AG10803 (cell line): ENCODE data around the gene SRPK3.

Source experiments
- DNase-seq: peaks from one replicate; pipeline ENCODE4 v3.0.0; 2010; ENCODE audit warnings: low read depth
- H3K4me3 ChIP-seq: 2 replicates; pipeline ENCODE4 v1.5.1; 2011; ENCODE audit warnings: mild to moderate bottlenecking, low read length, control low read depth
- CTCF ChIP-seq: conservative IDR thresholded peaks from 2 replicates; pipeline ENCODE4 v1.5.1; 2011; ENCODE audit warnings: mild to moderate bottlenecking, low read length, control low read depth, inconsistent platforms

The SRPK3 gene

GRCh38 chrX:153778684-153779101, 2.1 kb upstream of the SRPK3 start:
- no peak overlapping the region for H3K4me3 ChIP-seq
- 0 out of 2 replicates have a peak, but pooled peaks have one; percentile 4 for TF ChIP-seq CTCF
- no peak for DNase-seq

GRCh38 chrX:153779891-153780677, 757 bp upstream of the SRPK3 start:
- no peak for DNase-seq

GRCh38 chrX:153781428-153782047, 697 bp downstream of the SRPK3 start:
- no peak overlapping the region for H3K4me3 ChIP-seq
- TF ChIP-seq CTCF = no peak
- DNase-seq = no peak

More at GRCh38 chrX:153779891-153780677, 757 bp upstream of the SRPK3 start:
- no peak for TF ChIP-seq CTCF
- no peak overlapping the region for H3K4me3 ChIP-seq

GRCh38 chrX:153782313-153782712, 1.5 kb downstream of the SRPK3 start:
- no peak overlapping the region for H3K4me3 ChIP-seq
- TF ChIP-seq CTCF = no peak
- DNase-seq = no peak

- DNase-seq = no peak
- no peak overlapping the region for H3K4me3 ChIP-seq
- TF ChIP-seq CTCF = no peak
These were observed 2.0 kb downstream of the SRPK3 start for GRCh38 chrX:153782871-153783270.

- H3K4me3 ChIP-seq = no peak overlapping the region
- no peak for TF ChIP-seq CTCF
- DNase-seq = no peak
These were observed 2.7 kb downstream of the SRPK3 start for GRCh38 chrX:153783378-153784013.
